ENCODE data around the gene DOCK8. TPM values are rescaled to one million over a fixed set of nuclear protein-coding genes. Genes with fewer than 3 reads are reported as not detected.

The DOCK8 gene
- total RNA-seq, 4 donors from 2014 or later: 6.7 to 28.5 (median 11.7) TPM

- no peak overlapping the region for H3K27ac ChIP-seq
- H3K36me3 ChIP-seq: no peaks in the 10 kb centered on the region
- no peak for TF ChIP-seq CTCF (IDR thresholded peaks at IDR 0.05)
- TF ChIP-seq POLR2A (IDR thresholded peaks at IDR 0.05): no peak
- no peaks in the 10 kb centered on the region for H3K27me3 ChIP-seq
- H3K4me3 ChIP-seq: no peak overlapping the region
- H3K9me3 ChIP-seq: no peaks in the 10 kb centered on the region
- H3K4me1 ChIP-seq: no peaks in the 10 kb centered on the region
- intact Hi-C loops (cut with DNase I; ENCODE audit: low total_unique reads): no loop called here
- DNase-seq: no peak
These were observed 54.0 kb downstream of the DOCK8 start for GRCh38 chr9:268616-269015.

GRCh38 chr9:269081-269711 is 54.5 kb downstream of the DOCK8 start:
- intact Hi-C loops (cut with DNase I; ENCODE audit: low total_unique reads): no loop called here

GRCh38 chr9:270657-271237 is 56.1 kb downstream of the DOCK8 start:
- DNase-seq: no peak
- intact Hi-C loops (cut with DNase I; ENCODE audit: low total_unique reads): no loop called here
- Histone ChIP-seq H3K9me3 (no peaks in the 10 kb centered on the region), H3K27me3 (no peaks in the 10 kb centered on the region), H3K27ac (no peak overlapping the region), H3K36me3 (no peaks in the 10 kb centered on the region), H3K4me1 (no peaks in the 10 kb centered on the region), H3K4me3 (no peak overlapping the region)
- TF ChIP-seq POLR2A (IDR thresholded peaks at IDR 0.05) (no peak), CTCF (IDR thresholded peaks at IDR 0.05) (no peak)

More at GRCh38 chr9:269081-269711, 54.5 kb downstream of the DOCK8 start:
- Histone ChIP-seq H3K27ac (no peak overlapping the region), H3K27me3 (no peaks in the 10 kb centered on the region), H3K36me3 (no peaks in the 10 kb centered on the region), H3K4me1 (no peaks in the 10 kb centered on the region), H3K4me3 (no peak overlapping the region), H3K9me3 (no peaks in the 10 kb centered on the region)
- DNase-seq: no peak
- TF ChIP-seq POLR2A (IDR thresholded peaks at IDR 0.05): no peak
- TF ChIP-seq CTCF (IDR thresholded peaks at IDR 0.05): no peak

GRCh38 chr9:272251-273213 is 57.9 kb downstream of the DOCK8 start:
- intact Hi-C loops (cut with DNase I; ENCODE audit: low total_unique reads): no loop called here
- Histone ChIP-seq H3K27ac (no peak overlapping the region), H3K4me3 (no peak overlapping the region), H3K36me3 (no peaks in the 10 kb centered on the region), H3K9me3 (no peaks in the 10 kb centered on the region), H3K4me1 (no peaks in the 10 kb centered on the region), H3K27me3 (no peaks in the 10 kb centered on the region)
- DNase-seq: peak in 1 of 2 donors; percentile 19
- TF ChIP-seq CTCF (IDR thresholded peaks at IDR 0.05) (no peak), POLR2A (IDR thresholded peaks at IDR 0.05) (no peak)

- Histone ChIP-seq H3K4me1 (no peaks in the 10 kb centered on the region), H3K27me3 (no peaks in the 10 kb centered on the region), H3K36me3 (no peaks in the 10 kb centered on the region), H3K27ac (no peak overlapping the region), H3K9me3 (no peaks in the 10 kb centered on the region), H3K4me3 (no peak overlapping the region)
- no peak for DNase-seq
- TF ChIP-seq POLR2A (IDR thresholded peaks at IDR 0.05) (no peak), CTCF (IDR thresholded peaks at IDR 0.05) (no peak)
- intact Hi-C loops (cut with DNase I; ENCODE audit: low total_unique reads): no loop called here
These were observed 59.7 kb downstream of the DOCK8 start for GRCh38 chr9:274406-274805.

Data from uterus (tissue), 4 donors.